Measurements from ENCODE around the gene MGST2. TPM values are rescaled to one million over a fixed set of nuclear protein-coding genes. Genes with fewer than 3 reads are reported as not detected.

The MGST2 gene
- total RNA-seq, 4 donors from 2014 or later = 22.4 to 73.7 (median 40.2) TPM

GRCh38 chr4:139712882-139713281 lies 47.3 kb downstream of the MGST2 start:
- no peak for TF ChIP-seq CTCF (IDR thresholded peaks at IDR 0.05; ENCODE audit: low read depth)

- TF ChIP-seq CTCF (IDR thresholded peaks at IDR 0.05; ENCODE audit: low read depth) = no peak
These were observed 50.2 kb downstream of the MGST2 start for GRCh38 chr4:139715746-139716391.

GRCh38 chr4:139718358-139718757 lies 52.7 kb downstream of the MGST2 start:
- TF ChIP-seq CTCF (IDR thresholded peaks at IDR 0.05; ENCODE audit: low read depth) = no peak

- no peak for TF ChIP-seq CTCF (IDR thresholded peaks at IDR 0.05; ENCODE audit: low read depth)
These were observed 53.2 kb downstream of the MGST2 start for GRCh38 chr4:139718833-139719232.

GRCh38 chr4:139719381-139720101 lies 53.9 kb downstream of the MGST2 start:
- TF ChIP-seq CTCF (IDR thresholded peaks at IDR 0.05; ENCODE audit: low read depth) = no peak

- no peak for TF ChIP-seq CTCF (IDR thresholded peaks at IDR 0.05; ENCODE audit: low read depth)
These were observed 55.2 kb downstream of the MGST2 start for GRCh38 chr4:139720806-139721205.

GRCh38 chr4:139721789-139722188 lies 56.2 kb downstream of the MGST2 start:
- TF ChIP-seq CTCF (IDR thresholded peaks at IDR 0.05; ENCODE audit: low read depth) = no peak

Measured in subcutaneous adipose tissue (tissue), 4 donors.